Mesenteric fat pad (tissue), 1 donor: ENCODE measurements around the gene PCF11. TPM values are rescaled to one million over a fixed set of nuclear protein-coding genes. Genes with fewer than 3 reads are reported as not detected.
"Not testable (repeated sequence)": the region's sequence is repeated elsewhere in the genome, so short reads cannot be mapped to it uniquely, and the experiment has no call there.

Experiments used
- DNase-seq: peaks from one replicate; pipeline ENCODE4 v3.0.0-alpha.2; 2020; ENCODE audit warnings: low spot score
- long read RNA-seq: library from polyadenylated mRNA; unstranded; transcript quantifications from one replicate; pipeline ENCODE4 v2.0.0, GENCODE V29; 2020
- total RNA-seq: library from RNA; stranded (reverse); fragmentation: NEBNext Ultra II Directional; extraction: Animal tissue kit (Norgen Biotek cat#: 25700); gene quantifications from one replicate; pipeline ENCODE4 v1.2.1, GENCODE V29; 2021
- donor health status: DM: yes; HTN: yes; CAD: no.

The PCF11 gene
- total RNA-seq, result 51.7 TPM
- long read RNA-seq, partial matches to known transcripts, result 17 of 18 reads
- long read RNA-seq, other reads (novel, unspliced or antisense), result 1 of 18 reads

- no peak for DNase-seq
Measured at GRCh38 chr11:83156996-83157593, at the start of gene PCF11. Gene PCF11 (plus strand): TSS chr11:83157131. CDS start chr11:83157440, 309 bp downstream.

- no peak for DNase-seq
Measured at GRCh38 chr11:83112886-83113285, 44.0 kb upstream of the PCF11 start.

- no peak for DNase-seq
Measured at GRCh38 chr11:83115026-83115425, 41.9 kb upstream of the PCF11 start.

- DNase-seq, result no peak
Measured at GRCh38 chr11:83115551-83115950, 41.4 kb upstream of the PCF11 start.

GRCh38 chr11:83116015-83116641 is 40.8 kb upstream of the PCF11 start:
- DNase-seq, result no peak

GRCh38 chr11:83118814-83119213 is 38.1 kb upstream of the PCF11 start:
- DNase-seq, result no peak

- no peak for DNase-seq
Measured at GRCh38 chr11:83119216-83119615, 37.7 kb upstream of the PCF11 start.

GRCh38 chr11:83120327-83120726 is 36.6 kb upstream of the PCF11 start:
- DNase-seq, result no peak

GRCh38 chr11:83122050-83122449 is 34.9 kb upstream of the PCF11 start:
- no peak for DNase-seq

GRCh38 chr11:83122766-83123165 is 34.2 kb upstream of the PCF11 start:
- DNase-seq, result no peak

GRCh38 chr11:83124636-83125424 is 32.1 kb upstream of the PCF11 start:
- no peak for DNase-seq

- DNase-seq, result no peak
Measured at GRCh38 chr11:83125577-83125976, 31.4 kb upstream of the PCF11 start.

- no peak for DNase-seq
Measured at GRCh38 chr11:83127310-83127637, 29.7 kb upstream of the PCF11 start.

- no peak for DNase-seq
Measured at GRCh38 chr11:83132191-83132590, 24.7 kb upstream of the PCF11 start.

- not testable (repeated sequence) for DNase-seq
Measured at GRCh38 chr11:83133266-83133665, 23.7 kb upstream of the PCF11 start.

GRCh38 chr11:83139310-83139709 is 17.6 kb upstream of the PCF11 start:
- DNase-seq, result no peak

GRCh38 chr11:83140691-83141455 is 16.1 kb upstream of the PCF11 start:
- DNase-seq, result no peak

- no peak for DNase-seq
Measured at GRCh38 chr11:83147895-83148294, 9.0 kb upstream of the PCF11 start.

- DNase-seq, result no peak
Measured at GRCh38 chr11:83150450-83150849, 6.5 kb upstream of the PCF11 start.

GRCh38 chr11:83151274-83151977 is 5.5 kb upstream of the PCF11 start:
- no peak for DNase-seq

GRCh38 chr11:83152264-83152663 is 4.7 kb upstream of the PCF11 start:
- no peak for DNase-seq
